ENCODE measurements around the gene GUCY1A2.

DNA sequence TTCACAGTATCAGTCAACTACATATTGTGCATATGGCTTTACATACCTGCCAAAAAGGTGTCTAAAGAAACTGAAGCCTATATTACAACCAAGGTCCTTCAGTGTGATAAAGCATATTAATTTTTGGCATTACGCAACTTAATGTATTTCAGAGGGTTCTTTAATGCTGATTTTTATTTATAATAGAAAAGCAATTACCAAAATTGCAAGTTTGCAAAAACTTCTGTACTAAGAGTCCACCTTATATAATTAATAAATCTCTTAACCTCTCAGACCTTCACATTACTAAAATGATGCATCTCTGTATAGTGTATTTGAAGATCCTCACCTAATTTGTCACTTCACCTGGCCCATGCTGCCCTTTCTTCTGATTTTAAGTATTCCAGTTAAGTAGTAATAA lies 128.6 kb downstream of the GUCY1A2 start:
- TF ChIP-seq, protein P1, sequence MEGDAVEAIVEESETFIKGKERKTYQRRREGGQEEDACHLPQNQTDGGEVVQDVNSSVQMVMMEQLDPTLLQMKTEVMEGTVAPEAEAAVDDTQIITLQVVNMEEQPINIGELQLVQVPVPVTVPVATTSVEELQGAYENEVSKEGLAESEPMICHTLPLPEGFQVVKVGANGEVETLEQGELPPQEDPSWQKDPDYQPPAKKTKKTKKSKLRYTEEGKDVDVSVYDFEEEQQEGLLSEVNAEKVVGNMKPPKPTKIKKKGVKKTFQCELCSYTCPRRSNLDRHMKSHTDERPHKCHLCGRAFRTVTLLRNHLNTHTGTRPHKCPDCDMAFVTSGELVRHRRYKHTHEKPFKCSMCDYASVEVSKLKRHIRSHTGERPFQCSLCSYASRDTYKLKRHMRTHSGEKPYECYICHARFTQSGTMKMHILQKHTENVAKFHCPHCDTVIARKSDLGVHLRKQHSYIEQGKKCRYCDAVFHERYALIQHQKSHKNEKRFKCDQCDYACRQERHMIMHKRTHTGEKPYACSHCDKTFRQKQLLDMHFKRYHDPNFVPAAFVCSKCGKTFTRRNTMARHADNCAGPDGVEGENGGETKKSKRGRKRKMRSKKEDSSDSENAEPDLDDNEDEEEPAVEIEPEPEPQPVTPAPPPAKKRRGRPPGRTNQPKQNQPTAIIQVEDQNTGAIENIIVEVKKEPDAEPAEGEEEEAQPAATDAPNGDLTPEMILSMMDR (IDR thresholded peaks at IDR 0.05): no peak
- no peak for TF ChIP-seq ZFX (IDR thresholded peaks at IDR 0.05; ENCODE audit: borderline replicate concordance)

Measured in 22Rv1 (cell line).